Measurements from ENCODE around the gene C8G.

Gene C8G

GRCh38 chr9:136955943-136956335, 10.9 kb downstream of the C8G start:
- DNase-seq: no peak

GRCh38 chr9:136956604-136957003, 11.6 kb downstream of the C8G start:
- DNase-seq: no peak

- no peak for DNase-seq
Measured at GRCh38 chr9:136957461-136957860, 12.4 kb downstream of the C8G start.

- DNase-seq: no peak
Measured at GRCh38 chr9:136957901-136958300, 12.9 kb downstream of the C8G start.

- DNase-seq: no peak
Measured at GRCh38 chr9:136958473-136958872, 13.4 kb downstream of the C8G start.

GRCh38 chr9:136958898-136959850, 14.1 kb downstream of the C8G start:
- no peak for DNase-seq

GRCh38 chr9:136960212-136960937, 15.3 kb downstream of the C8G start:
- no peak for DNase-seq

- DNase-seq: no peak
Measured at GRCh38 chr9:136960938-136961275, 15.9 kb downstream of the C8G start.

GRCh38 chr9:136961279-136962065, 16.4 kb downstream of the C8G start:
- DNase-seq: no peak

- no peak for DNase-seq
Measured at GRCh38 chr9:136962163-136962562, 17.1 kb downstream of the C8G start.

GRCh38 chr9:136962701-136963248, 17.7 kb downstream of the C8G start:
- DNase-seq: no peak

GRCh38 chr9:136963341-136963740, 18.3 kb downstream of the C8G start:
- DNase-seq: no peak

- DNase-seq: no peak
Measured at GRCh38 chr9:136963751-136964150, 18.7 kb downstream of the C8G start.

- no peak for DNase-seq
Measured at GRCh38 chr9:136964171-136964689, 19.2 kb downstream of the C8G start.

GRCh38 chr9:136964833-136965422, 19.9 kb downstream of the C8G start:
- no peak for DNase-seq

- no peak for DNase-seq
Measured at GRCh38 chr9:136965771-136966484, 20.9 kb downstream of the C8G start.

- no peak for DNase-seq
Measured at GRCh38 chr9:136968333-136969127, 23.5 kb downstream of the C8G start.

- no peak for DNase-seq
Measured at GRCh38 chr9:136969150-136969549, 24.1 kb downstream of the C8G start.

- DNase-seq: no peak
Measured at GRCh38 chr9:136969774-136970173, 24.7 kb downstream of the C8G start.

- no peak for DNase-seq
Measured at GRCh38 chr9:136970361-136970760, 25.3 kb downstream of the C8G start.

GRCh38 chr9:136971746-136972145, 26.7 kb downstream of the C8G start:
- no peak for DNase-seq
